ENCODE results near the gene RTTN.

DNA sequence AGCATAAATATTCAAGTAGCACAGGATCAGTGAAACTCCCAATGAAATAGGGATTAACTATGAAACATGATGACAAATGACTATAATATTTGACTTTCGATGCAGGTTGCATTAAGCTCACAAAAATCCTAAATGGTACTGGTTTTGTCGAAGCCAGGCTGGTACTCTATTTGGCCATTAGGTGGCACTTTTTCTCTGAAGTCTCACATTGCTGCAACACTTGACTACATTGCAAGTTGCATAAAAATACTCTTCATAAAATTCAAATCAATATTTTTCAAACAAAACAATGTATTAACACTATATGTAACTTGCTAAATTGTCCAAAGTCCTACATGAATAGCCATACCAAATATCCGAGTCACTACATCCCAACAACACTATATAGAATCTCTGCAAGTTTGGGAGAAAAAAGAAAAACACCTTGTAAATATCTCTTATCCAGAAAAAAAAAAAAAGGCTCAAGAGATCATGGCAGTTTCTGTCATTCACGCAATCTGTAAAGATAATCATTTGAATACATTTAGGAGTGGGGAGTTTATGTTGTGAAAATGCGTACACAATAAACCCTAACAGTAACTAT is 9.5 kb downstream of the RTTN start:
- TF ChIP-seq CTCF (optimal IDR thresholded peaks at IDR 0.05 in 1 of 3, IDR thresholded peaks at IDR 0.05 in 1 of 3, conservative IDR thresholded peaks at IDR 0.05 in 1 of 3; ENCODE audit: extremely low read depth in 1 of 3, insufficient read depth in 2 of 3, low read length in 3 of 3) (peak; percentile 61 to 72 (median 70)), EZH2 (IDR thresholded peaks at IDR 0.05; ENCODE audit: low read length) (no peak)

Measured in keratinocyte (primary cell).